Activated B cell treated with CpG ODN at 0.5 μM for 24 hours (primary cell): ENCODE measurements around the gene LLCFC1. TPM values are rescaled to one million over a fixed set of nuclear protein-coding genes. Genes with fewer than 3 reads are reported as not detected.

Experiments
- ATAC-seq: fragments of 200-7000 bp; cut with Tn5 transposase; one replicate; pipeline ENCODE4 v1.10.0; 2021; ENCODE audit warnings: low read depth, mild to moderate bottlenecking, moderate library complexity
- CTCF ChIA-PET: fragments of 350-600 bp; sonication (Branson Sonifier 250); formaldehyde crosslinking; loops from one replicate; lab custom pipeline; 2021; ENCODE audit warnings: antibody characterized with exemption; lab: Charles Lee
- POLR2A ChIA-PET: fragments of 350-600 bp; sonication (Branson Sonifier 250); formaldehyde crosslinking; loops from one replicate; lab custom pipeline; 2021; ENCODE audit warnings: antibody characterized with exemption; lab: Charles Lee
- DNase-seq: peaks from one replicate; pipeline ENCODE4 v3.0.0; 2022
- H3K27ac Mint-ChIP-seq: one replicate; pipeline ENCODE4 v1.8.0; 2020; ENCODE audit warnings: mixed read lengths
- H3K27me3 Mint-ChIP-seq: one replicate; pipeline ENCODE4 v1.8.0; 2021; ENCODE audit warnings: mixed read lengths
- H3K36me3 Mint-ChIP-seq: one replicate; pipeline ENCODE4 v1.8.0; 2021; ENCODE audit warnings: low read depth, mixed read lengths
- H3K4me1 Mint-ChIP-seq: one replicate; pipeline ENCODE4 v1.8.0; 2021; ENCODE audit warnings: mixed read lengths
- H3K4me3 Mint-ChIP-seq: one replicate; pipeline ENCODE4 v1.8.0; 2020; ENCODE audit warnings: mild to moderate bottlenecking, mixed read lengths
- H3K9me3 Mint-ChIP-seq: one replicate; pipeline ENCODE4 v1.8.0; 2020; ENCODE audit warnings: mixed read lengths
- CTCF ChIP-seq: fragments of 200-600 bp; IDR thresholded peaks from one replicate; pipeline ENCODE4 v1.8.0; 2022; ENCODE audit warnings: antibody characterized with exemption, mild to moderate bottlenecking
- intact Hi-C: fragments of 100-400 bp; cut with micrococcal nuclease; formaldehyde crosslinking; loops from one replicate; pipeline ENCODE4 v1.15.1; 2024
- total RNA-seq: library from RNA; stranded (reverse); gene quantifications from 2 replicates; pipeline ENCODE4 v1.2.3, GENCODE V29; 2022

Gene LLCFC1
- total RNA-seq, 1 donor from 2014 or later: not detected

DNA sequence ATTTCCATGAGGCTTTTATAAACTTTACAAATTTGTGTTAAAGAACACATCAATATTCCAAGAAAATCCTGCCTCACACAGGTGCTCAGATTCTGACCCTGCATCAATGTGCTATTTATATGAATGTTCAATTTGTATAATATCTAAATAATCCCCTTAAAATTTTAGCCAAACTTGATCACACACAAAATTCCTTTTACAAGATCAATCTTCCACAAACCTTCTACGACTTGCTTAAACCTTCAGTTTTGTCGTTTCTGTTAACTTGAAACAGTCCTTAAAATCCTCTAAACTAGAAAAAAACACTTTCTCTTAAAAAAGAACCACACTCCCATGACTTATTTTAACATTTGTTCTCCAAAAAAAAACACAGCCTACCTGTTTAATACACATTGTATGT, 33.5 kb upstream of the LLCFC1 start:
- peaks cover 2% of the 10 kb centered on the region for H3K9me3 Mint-ChIP-seq
- peaks cover 20% of the 10 kb centered on the region for H3K27me3 Mint-ChIP-seq
- ATAC-seq (no peak), DNase-seq (no peak)
- intact Hi-C loops: no loop called here
- POLR2A ChIA-PET: no interaction called here
- no peak overlapping the region for H3K4me3 Mint-ChIP-seq
- H3K36me3 Mint-ChIP-seq: no peaks in the 10 kb centered on the region
- TF ChIP-seq CTCF: no peak
- no peak overlapping the region for H3K27ac Mint-ChIP-seq
- no peaks in the 10 kb centered on the region for H3K4me1 Mint-ChIP-seq
- CTCF ChIA-PET: no interaction called here

DNA sequence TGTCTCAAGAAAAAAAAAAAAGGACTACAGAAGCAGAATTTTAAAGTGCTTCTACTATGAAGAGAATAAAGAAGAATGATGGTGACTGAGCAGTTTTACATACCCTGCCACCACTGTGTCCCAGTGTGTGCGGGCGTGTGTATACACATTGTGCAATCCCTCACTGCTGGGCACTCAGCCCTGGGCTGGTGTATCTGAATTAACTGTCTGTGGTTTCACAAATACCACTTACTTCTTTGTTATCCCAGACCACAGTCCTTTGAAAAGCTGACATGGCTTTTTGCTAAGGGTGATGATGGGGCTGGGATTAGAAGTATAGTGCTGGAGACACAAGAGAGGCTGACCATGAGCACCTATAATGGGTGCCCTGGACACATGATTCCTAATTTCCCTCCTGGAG, 32.6 kb upstream of the LLCFC1 start:
- DNase-seq (no peak), ATAC-seq (no peak)
- no peak for TF ChIP-seq CTCF
- CTCF ChIA-PET: no interaction called here
- H3K4me1 Mint-ChIP-seq: no peaks in the 10 kb centered on the region
- POLR2A ChIA-PET: no interaction called here
- H3K9me3 Mint-ChIP-seq: peaks cover 2% of the 10 kb centered on the region
- H3K4me3 Mint-ChIP-seq: no peak overlapping the region
- no peak overlapping the region for H3K27ac Mint-ChIP-seq
- peaks cover 20% of the 10 kb centered on the region for H3K27me3 Mint-ChIP-seq
- intact Hi-C loops: no loop called here
- no peaks in the 10 kb centered on the region for H3K36me3 Mint-ChIP-seq

- ChIA-PET CTCF (no interaction called here), POLR2A (no interaction called here)
- H3K4me3 Mint-ChIP-seq: no peak overlapping the region
- H3K27ac Mint-ChIP-seq: no peak overlapping the region
- TF ChIP-seq CTCF: no peak
- no peaks in the 10 kb centered on the region for H3K36me3 Mint-ChIP-seq
- H3K9me3 Mint-ChIP-seq: no peaks in the 10 kb centered on the region
- H3K4me1 Mint-ChIP-seq: no peaks in the 10 kb centered on the region
- DNase-seq (no peak), ATAC-seq (no peak)
- H3K27me3 Mint-ChIP-seq: peaks cover 24% of the 10 kb centered on the region
- intact Hi-C loops: loop anchor here (2.0 kb wide), 1 partner anchor 101 kb away; no protein-coding TSS in a partner anchor
These were observed 31.0 kb upstream of the LLCFC1 start for GRCh38 chr7:142908290-142908689.

- DNase-seq (no peak), ATAC-seq (no peak)
- intact Hi-C loops: loop anchor here (1.0 to 2.0 kb wide), 2 partner anchors 100 to 306 kb away; no protein-coding TSS in a partner anchor
- Mint-ChIP-seq H3K4me3 (no peak overlapping the region), H3K4me1 (no peaks in the 10 kb centered on the region), H3K9me3 (no peaks in the 10 kb centered on the region), H3K36me3 (no peaks in the 10 kb centered on the region), H3K27ac (no peak overlapping the region), H3K27me3 (peaks cover 24% of the 10 kb centered on the region)
- ChIA-PET POLR2A (no interaction called here), CTCF (interaction anchor here (0.6 to 2.4 kb wide), 8 partner anchors 13 to 306 kb away, joined by 3 to 9 read pairs (median 5); no protein-coding TSS in a partner anchor)
- TF ChIP-seq CTCF: no peak
These were observed 30.1 kb upstream of the LLCFC1 start for GRCh38 chr7:142908921-142909890.

GRCh38 chr7:142910031-142910433, 29.3 kb upstream of the LLCFC1 start:
- intact Hi-C loops: no loop called here
- H3K9me3 Mint-ChIP-seq: no peaks in the 10 kb centered on the region
- no peak overlapping the region for H3K4me3 Mint-ChIP-seq
- no peak overlapping the region for H3K27ac Mint-ChIP-seq
- ATAC-seq (no peak), DNase-seq (no peak)
- POLR2A ChIA-PET: no interaction called here
- H3K36me3 Mint-ChIP-seq: no peaks in the 10 kb centered on the region
- CTCF ChIA-PET: interaction anchor here (0.6 to 2.4 kb wide), 11 partner anchors 8 to 306 kb away, joined by 3 to 9 read pairs (median 4); no protein-coding TSS in a partner anchor
- TF ChIP-seq CTCF: no peak
- H3K4me1 Mint-ChIP-seq: no peaks in the 10 kb centered on the region
- H3K27me3 Mint-ChIP-seq: peaks cover 28% of the 10 kb centered on the region
